Measurements from ENCODE around the gene RCAN2. TPM values are rescaled to one million over a fixed set of nuclear protein-coding genes. Genes with fewer than 3 reads are reported as not detected.

Gene RCAN2
- total and polyA plus RNA-seq, 9 of the 15 experiments (the other 6 are each of a cell fraction or from before 2014, with no cell fraction given): 0.04 TPM; not detected in 8

DNA sequence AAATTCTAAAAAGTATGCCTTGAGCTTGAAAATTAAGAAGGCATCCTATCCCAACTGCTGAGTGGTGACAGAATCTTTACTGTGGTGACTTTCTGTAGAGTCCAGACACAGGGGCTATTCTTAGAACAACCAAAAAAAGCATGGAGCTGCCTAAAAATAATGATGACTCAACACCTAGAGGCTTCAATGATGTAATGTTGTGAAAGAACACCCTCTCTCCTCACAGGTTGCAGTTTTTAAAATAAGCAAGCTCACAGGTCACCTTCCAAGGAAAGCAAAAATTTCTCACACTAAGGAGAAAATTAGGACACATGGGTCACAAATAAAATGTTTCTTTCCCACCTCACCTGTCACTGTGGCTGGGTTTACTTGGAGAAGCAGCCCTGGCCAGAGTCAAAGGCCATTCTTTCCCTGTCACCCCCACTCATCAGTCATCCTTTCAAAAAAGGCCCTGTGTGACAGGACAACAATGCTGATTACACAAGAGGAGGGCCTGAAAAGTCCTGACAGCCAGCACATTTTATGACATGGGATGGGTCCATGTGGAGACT lies 53.5 kb downstream of the RCAN2 start (continued):
- TF ChIP-seq, protein P1, sequence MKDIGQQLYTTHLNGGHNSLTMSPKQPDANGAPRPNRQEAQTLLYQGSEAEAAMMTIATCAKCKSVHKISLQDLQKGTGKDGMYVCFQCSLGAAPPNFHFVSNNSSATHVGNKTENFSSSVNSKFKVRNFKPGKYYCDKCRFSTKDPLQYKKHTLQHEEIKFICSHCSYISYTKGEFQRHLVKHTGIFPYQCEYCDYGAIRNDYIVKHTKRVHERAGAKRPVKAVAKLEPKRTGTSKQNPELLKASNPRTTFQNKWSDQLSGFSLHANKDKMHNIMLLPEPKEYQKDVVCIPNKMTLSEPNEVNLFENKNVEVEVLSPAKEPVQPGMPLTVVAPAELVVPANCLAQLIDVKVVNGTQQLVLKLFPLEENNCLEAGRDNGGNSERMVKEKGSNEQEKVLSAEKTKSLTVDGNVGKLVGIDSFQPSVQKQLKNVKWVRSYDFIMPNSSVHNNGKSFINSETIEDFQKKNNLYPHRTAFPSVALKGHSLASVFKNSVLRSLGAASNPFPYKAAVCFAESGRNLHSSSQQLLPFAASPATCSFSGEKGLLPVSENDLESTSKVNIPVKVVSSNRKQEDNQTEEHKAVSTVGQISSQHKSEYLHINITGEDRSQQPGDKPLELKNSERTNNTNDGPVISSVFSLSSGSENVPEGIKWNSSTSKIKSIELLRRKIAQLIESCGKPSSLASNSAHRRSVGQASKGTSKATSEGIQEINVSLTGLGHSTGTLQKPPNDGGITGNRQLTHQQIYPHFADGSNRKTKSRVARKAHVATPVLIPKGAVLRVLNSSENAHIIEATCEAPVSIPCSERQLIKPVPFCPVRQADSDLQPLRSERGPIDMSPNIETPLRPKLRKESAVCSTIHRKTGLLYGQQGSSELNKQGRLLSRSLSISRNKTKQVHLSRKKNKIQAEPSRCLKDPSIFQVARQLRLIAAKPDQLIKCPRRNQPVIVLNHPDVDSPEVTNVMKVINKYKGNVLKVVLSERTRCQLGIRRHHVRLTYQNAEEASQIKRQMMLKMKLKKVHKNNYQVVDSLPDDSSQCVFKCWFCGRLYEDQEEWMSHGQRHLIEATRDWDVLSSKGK (CRISPR knock-in tag; IDR thresholded peaks at IDR 0.05): no peak
- TF ChIP-seq CEBPZ (IDR thresholded peaks at IDR 0.05; ENCODE audit: borderline replicate concordance, low read depth, low read length) (no peak), ZNF639 (CRISPR knock-in tag; conservative IDR thresholded peaks at IDR 0.05 in 1 of 2, IDR thresholded peaks at IDR 0.05 in 1 of 2) (no peak), RHOXF2B (CRISPR knock-in tag; conservative IDR thresholded peaks at IDR 0.05) (no peak), ZNF830 (CRISPR knock-in tag; IDR thresholded peaks at IDR 0.05) (no peak), RREB1 (CRISPR knock-in tag; IDR thresholded peaks at IDR 0.05) (no peak), SMAD1 (IDR thresholded peaks at IDR 0.05; ENCODE audit: low read depth, low read length, partially characterized antibody) (no peak), HNRNPLL (IDR thresholded peaks at IDR 0.05; ENCODE audit: low read depth, low read length, poor library complexity, severe bottlenecking) (no peak), ZNF449 (CRISPR knock-in tag; IDR thresholded peaks at IDR 0.05) (no peak)

All from K562 (cell line).